Measurements from ENCODE around the gene SPON1.

Gene SPON1

DNA sequence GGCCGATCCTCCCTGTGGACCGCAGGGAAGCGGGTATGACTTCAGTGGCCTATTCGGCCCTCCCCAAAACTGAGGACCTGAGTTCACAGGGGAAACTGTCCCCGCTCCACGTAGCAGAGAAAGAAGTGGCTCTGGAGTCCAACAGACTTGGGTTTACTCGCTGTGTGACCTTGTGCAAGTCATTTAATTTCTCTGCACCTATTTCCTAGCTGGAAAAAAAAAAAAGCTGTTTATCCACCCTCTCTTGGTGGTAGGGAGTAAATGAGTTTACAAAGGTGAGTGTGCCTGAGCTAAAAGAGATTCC lies 2.2 kb downstream of the SPON1 start:
- no peak for DNase-seq (ENCODE audit: low read depth)
- no peak overlapping the region for H3K4me3 ChIP-seq (ENCODE audit: low read depth, low read length)
- TF ChIP-seq, protein P1, sequence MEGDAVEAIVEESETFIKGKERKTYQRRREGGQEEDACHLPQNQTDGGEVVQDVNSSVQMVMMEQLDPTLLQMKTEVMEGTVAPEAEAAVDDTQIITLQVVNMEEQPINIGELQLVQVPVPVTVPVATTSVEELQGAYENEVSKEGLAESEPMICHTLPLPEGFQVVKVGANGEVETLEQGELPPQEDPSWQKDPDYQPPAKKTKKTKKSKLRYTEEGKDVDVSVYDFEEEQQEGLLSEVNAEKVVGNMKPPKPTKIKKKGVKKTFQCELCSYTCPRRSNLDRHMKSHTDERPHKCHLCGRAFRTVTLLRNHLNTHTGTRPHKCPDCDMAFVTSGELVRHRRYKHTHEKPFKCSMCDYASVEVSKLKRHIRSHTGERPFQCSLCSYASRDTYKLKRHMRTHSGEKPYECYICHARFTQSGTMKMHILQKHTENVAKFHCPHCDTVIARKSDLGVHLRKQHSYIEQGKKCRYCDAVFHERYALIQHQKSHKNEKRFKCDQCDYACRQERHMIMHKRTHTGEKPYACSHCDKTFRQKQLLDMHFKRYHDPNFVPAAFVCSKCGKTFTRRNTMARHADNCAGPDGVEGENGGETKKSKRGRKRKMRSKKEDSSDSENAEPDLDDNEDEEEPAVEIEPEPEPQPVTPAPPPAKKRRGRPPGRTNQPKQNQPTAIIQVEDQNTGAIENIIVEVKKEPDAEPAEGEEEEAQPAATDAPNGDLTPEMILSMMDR (conservative IDR thresholded peaks at IDR 0.05; ENCODE audit: low read depth, low read length), result no peak

DNA sequence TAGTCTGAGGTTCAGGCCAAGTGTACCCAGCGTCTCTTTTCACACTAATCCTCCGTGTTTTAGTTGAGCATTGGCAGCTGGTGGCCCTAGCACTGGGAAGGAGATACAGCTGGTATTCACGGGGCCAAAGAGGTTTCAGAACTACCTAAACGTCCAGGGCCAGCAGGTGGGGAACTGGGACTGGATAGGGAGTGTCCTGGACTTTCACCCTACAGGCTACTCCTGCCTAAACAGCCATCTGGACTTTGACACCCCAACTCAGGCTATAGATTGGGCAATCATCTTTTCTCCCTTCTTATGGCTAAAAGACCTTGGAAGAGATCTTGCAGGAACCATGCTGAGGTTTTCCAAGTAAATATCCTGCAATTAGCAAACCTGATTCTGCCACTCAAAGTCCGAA lies 2.8 kb downstream of the SPON1 start:
- no peak for DNase-seq (ENCODE audit: low read depth)
- no peak overlapping the region for H3K4me3 ChIP-seq (ENCODE audit: low read depth, low read length)
- TF ChIP-seq, protein P1 (conservative IDR thresholded peaks at IDR 0.05; ENCODE audit: low read depth, low read length), result no peak

DNA sequence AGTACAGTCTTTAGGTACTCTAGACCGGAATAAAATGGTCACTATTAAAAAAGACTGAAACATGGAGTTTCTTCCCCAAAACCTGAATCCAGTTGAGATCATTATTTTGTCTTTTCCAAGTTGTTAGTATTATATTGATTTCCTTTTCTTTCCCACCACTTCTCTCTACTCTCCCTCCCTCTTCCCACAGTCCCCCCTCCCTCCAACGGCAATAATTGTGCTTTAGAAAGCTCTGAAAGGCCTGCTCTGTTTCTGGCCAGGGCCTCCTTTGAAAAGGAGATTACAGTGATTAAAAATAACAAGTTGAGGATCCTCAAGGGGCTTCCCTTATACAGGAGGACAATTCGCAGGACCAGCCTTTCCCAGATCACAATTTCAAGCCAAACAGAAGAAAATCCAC lies 3.5 kb downstream of the SPON1 start:
- TF ChIP-seq, protein P1 (conservative IDR thresholded peaks at IDR 0.05; ENCODE audit: low read depth, low read length), result no peak
- H3K4me3 ChIP-seq (ENCODE audit: low read depth, low read length), result no peak overlapping the region
- no peak for DNase-seq (ENCODE audit: low read depth)

DNA sequence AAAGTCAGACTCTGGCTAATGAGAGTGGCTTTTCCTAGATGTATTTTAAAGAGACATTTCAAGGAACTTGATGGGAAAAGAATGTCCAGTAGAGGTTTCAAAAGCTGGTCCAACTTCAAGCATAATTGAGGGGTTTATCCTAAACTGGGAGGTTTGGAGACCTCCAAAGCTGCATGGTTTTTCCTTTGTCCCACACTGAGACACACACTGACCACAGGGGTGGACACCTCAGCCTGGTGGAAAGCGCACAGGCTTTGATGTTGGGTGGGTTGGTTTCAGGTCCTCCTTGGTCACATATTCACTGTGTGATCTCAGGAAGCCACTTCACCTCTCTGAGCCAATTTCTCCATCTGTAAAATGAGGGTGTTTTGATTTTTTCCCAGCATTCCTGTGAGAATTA lies 4.0 kb downstream of the SPON1 start:
- DNase-seq (ENCODE audit: low read depth), result no peak
- no peak overlapping the region for H3K4me3 ChIP-seq (ENCODE audit: low read depth, low read length)
- TF ChIP-seq, protein P1 (conservative IDR thresholded peaks at IDR 0.05; ENCODE audit: low read depth, low read length), result no peak

DNA sequence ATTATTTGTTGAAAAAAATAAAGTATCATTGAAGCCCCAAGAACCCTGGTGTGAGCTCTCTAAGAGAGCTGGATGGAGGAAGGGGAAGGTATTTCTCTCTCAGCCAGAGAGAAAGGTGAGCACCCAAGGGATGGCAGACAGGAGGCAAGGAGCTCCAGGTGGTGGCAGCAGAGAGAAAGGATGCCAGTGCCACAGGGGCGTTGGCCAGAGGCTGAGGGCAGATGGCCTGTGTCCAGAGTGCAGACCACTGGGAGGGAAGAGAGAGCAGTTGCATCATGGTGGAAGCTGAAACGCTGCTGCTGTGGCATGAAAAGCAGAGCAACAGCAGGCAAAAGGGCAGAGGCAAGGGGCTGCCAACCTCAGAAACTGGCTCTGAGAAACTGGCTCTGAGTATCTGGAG lies 8.5 kb downstream of the SPON1 start:
- no peak for DNase-seq (ENCODE audit: low read depth)
- TF ChIP-seq, protein P1 (conservative IDR thresholded peaks at IDR 0.05; ENCODE audit: low read depth, low read length), result no peak
- no peak overlapping the region for H3K4me3 ChIP-seq (ENCODE audit: low read depth, low read length)

DNA sequence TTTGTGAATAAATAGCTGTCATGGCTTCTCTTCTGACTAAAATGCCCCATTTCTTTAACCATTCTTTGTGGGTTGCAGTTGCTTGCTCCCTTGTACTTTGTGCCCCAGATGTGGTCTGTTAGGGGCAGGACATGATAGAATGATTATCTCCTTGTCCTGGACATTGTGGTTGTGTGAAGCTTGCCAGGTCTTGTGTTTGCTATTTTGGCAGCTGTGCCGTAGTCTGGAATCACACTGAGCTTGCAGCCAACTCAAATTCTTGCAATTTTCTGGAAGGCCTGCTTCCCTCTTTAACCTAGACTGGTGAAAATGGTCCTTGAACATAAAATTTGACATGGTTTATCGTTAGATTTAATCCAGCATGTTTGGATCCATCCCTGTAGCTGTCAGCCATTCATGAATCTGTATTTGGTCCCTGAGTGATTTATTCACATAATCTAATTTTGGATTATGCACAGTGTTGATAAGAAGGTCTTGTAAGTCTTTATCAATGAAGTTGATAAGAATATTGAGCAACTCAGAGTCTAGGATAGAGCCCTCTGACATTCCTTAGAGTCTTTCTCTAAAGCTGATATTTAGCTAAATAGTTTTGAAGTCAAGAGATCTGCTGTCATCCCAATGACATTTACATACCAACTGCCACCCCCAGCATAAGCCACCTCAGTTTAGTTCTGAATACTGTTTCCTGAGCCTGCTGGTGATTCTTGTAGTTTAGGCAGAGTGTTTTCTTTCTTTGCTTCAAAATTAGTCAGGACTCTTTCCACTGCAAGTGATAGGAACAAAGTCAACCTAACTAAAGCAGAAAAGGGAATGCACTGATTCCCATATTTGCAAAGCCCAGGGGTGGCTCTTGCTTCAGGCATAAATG lies 9.8 kb downstream of the SPON1 start:
- H3K4me3 ChIP-seq (ENCODE audit: low read depth, low read length), result no peak overlapping the region
- TF ChIP-seq, protein P1 (conservative IDR thresholded peaks at IDR 0.05; ENCODE audit: low read depth, low read length), result no peak
- DNase-seq (ENCODE audit: low read depth), result peak; percentile 4

DNA sequence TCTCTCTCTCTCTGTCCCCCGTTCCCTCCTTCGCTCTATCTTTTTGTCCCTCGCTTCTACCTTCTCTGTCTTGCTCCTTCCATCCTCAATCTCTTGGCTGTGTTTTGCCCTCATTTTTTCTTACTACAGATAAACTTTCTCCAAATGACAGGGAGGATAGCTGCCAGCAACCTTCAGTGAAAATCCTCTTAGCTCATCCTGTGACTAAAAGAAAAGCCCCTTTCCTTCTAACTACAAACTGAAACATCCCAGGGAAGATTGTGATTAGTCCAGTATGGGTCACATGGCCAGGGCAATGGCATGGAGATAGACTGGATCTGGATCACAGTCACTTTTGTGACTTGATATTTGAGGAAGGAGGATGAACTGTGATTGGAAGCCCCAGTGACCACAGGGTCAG lies 10.4 kb downstream of the SPON1 start:
- TF ChIP-seq, protein P1 (conservative IDR thresholded peaks at IDR 0.05; ENCODE audit: low read depth, low read length), result no peak
- no peak overlapping the region for H3K4me3 ChIP-seq (ENCODE audit: low read depth, low read length)
- DNase-seq (ENCODE audit: low read depth), result no peak

All from choroid plexus epithelial cell (primary cell).